ENCODE results near the gene DDAH1. TPM values are rescaled to one million over a fixed set of nuclear protein-coding genes. Genes with fewer than 3 reads are reported as not detected.
A peak's percentile ranks its signal among the peaks of the same experiment; 100 is the strongest.

DDAH1 gene
- total and polyA plus RNA-seq, 2 experiments from 2014 or later, result 29.4 to 41.7 TPM

DNA sequence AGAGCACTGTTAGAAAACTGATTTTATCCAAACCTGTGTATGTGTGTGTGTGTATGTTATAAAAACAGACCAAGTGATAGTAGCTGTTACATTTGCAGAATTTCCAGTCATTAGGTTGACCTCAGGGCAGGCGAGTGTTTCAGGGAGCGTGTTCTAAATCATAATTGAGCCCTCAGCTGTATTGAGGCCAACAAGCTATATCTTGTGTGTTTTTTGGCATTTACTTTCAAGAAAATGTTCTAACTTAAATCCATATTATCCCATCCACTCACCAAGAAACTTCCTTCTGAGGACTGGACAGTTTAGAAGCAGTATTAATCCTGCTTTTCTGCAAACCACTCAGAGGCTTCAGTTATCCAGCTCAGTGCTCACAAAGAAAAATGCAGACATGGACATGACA is 12.0 kb downstream of the DDAH1 start:
- no peak overlapping the region for H3K27ac Mint-ChIP-seq
- Histone ChIP-seq H3K9me2 (ENCODE audit: insufficient read depth) (0 out of 2 replicates have a peak, but pooled peaks cover under 1% of the 10 kb centered on the region), H3F3A (replicated peaks; ENCODE audit: low read depth) (no peaks in the 10 kb centered on the region), H2AFZ (no peak overlapping the region), H3K4me3 (no peak overlapping the region), H3K36me3 (ENCODE audit: insufficient read depth) (no peaks in the 10 kb centered on the region), H3K27ac (ENCODE audit: low read depth) (no peak overlapping the region), H3K4me1 (ENCODE audit: insufficient read depth) (no peaks in the 10 kb centered on the region), H3K27me3 (ENCODE audit: insufficient read depth) (no peaks in the 10 kb centered on the region), H4K20me1 (replicated peaks; ENCODE audit: insufficient read depth) (no peaks in the 10 kb centered on the region), H3K4me2 (no peak overlapping the region), H3K79me2 (replicated peaks; ENCODE audit: insufficient read depth) (0 out of 2 replicates have a peak, but pooled peaks cover 10% of the 10 kb centered on the region)
- no peaks in the 10 kb centered on the region for H3K9me3 Mint-ChIP-seq
- H3K27me3 Mint-ChIP-seq (ENCODE audit: insufficient read depth, low read depth, poor library complexity), result no peaks in the 10 kb centered on the region
- ATAC-seq (no peak), DNase-seq (ENCODE audit: low spot score) (no peak)
- no peak overlapping the region for H3K4me3 Mint-ChIP-seq
- peaks cover 5% of the 10 kb centered on the region for H3K4me1 Mint-ChIP-seq
- no peaks in the 10 kb centered on the region for H3K36me3 Mint-ChIP-seq (ENCODE audit: low read depth)
- no peak for TF ChIP-seq POLR2AphosphoS5 (IDR thresholded peaks at IDR 0.05; ENCODE audit: low read depth)
- TF ChIP-seq EZH2phosphoT487 (IDR thresholded peaks at IDR 0.05; ENCODE audit: unreplicated experiment), result no peak
- TF ChIP-seq, protein P1, sequence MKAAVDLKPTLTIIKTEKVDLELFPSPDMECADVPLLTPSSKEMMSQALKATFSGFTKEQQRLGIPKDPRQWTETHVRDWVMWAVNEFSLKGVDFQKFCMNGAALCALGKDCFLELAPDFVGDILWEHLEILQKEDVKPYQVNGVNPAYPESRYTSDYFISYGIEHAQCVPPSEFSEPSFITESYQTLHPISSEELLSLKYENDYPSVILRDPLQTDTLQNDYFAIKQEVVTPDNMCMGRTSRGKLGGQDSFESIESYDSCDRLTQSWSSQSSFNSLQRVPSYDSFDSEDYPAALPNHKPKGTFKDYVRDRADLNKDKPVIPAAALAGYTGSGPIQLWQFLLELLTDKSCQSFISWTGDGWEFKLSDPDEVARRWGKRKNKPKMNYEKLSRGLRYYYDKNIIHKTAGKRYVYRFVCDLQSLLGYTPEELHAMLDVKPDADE (IDR thresholded peaks at IDR 0.05), result no peak
- no peak for TF ChIP-seq JUNB (IDR thresholded peaks at IDR 0.05; ENCODE audit: unreplicated experiment)

DNA sequence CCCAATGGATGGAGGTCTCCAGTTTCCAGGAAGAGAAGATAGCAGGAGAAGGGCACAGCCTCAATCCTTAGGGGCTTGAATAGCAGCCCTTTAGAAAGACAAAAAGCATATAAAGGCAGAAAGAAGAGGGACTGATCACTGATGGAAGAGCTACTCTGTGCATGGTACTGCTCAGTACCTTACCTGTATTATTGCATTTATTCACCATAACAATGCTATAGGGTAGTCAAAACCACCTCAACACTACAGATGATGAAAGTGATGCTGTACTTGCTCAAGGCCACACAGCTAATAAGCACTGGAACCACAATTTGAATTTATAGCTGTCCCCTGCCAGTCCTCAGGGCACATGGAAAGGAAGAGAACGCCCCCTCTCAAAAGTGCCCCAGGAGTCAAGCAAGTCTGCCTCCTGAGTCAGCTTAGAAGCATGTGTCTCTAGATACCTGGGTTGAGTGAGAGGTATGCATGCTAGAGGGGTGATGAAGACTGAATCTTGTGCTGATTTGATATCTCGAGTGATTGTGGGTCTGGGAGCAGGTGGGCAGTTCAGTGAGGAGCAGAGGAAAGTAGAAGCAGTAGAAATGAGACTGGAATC is 13.6 kb downstream of the DDAH1 start:
- H3K9me3 Mint-ChIP-seq, result no peaks in the 10 kb centered on the region
- TF ChIP-seq, protein P2, sequence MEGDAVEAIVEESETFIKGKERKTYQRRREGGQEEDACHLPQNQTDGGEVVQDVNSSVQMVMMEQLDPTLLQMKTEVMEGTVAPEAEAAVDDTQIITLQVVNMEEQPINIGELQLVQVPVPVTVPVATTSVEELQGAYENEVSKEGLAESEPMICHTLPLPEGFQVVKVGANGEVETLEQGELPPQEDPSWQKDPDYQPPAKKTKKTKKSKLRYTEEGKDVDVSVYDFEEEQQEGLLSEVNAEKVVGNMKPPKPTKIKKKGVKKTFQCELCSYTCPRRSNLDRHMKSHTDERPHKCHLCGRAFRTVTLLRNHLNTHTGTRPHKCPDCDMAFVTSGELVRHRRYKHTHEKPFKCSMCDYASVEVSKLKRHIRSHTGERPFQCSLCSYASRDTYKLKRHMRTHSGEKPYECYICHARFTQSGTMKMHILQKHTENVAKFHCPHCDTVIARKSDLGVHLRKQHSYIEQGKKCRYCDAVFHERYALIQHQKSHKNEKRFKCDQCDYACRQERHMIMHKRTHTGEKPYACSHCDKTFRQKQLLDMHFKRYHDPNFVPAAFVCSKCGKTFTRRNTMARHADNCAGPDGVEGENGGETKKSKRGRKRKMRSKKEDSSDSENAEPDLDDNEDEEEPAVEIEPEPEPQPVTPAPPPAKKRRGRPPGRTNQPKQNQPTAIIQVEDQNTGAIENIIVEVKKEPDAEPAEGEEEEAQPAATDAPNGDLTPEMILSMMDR (conservative IDR thresholded peaks at IDR 0.05; ENCODE audit: low read depth in 2 of 2), result no peak
- TF ChIP-seq STAT1 (IDR thresholded peaks at IDR 0.05; ENCODE audit: unreplicated experiment) (no peak), JUNB (IDR thresholded peaks at IDR 0.05; ENCODE audit: unreplicated experiment) (no peak), POLR2AphosphoS5 (IDR thresholded peaks at IDR 0.05; ENCODE audit: low read depth) (no peak), ZNF331 (CRISPR knock-in tag; IDR thresholded peaks at IDR 0.05; ENCODE audit: low read depth) (no peak), EZH2 (IDR thresholded peaks at IDR 0.05; ENCODE audit: low read depth, unreplicated experiment) (no peak), ZNF114 (CRISPR knock-in tag; IDR thresholded peaks at IDR 0.05) (no peak)
- TF ChIP-seq, protein P3, sequence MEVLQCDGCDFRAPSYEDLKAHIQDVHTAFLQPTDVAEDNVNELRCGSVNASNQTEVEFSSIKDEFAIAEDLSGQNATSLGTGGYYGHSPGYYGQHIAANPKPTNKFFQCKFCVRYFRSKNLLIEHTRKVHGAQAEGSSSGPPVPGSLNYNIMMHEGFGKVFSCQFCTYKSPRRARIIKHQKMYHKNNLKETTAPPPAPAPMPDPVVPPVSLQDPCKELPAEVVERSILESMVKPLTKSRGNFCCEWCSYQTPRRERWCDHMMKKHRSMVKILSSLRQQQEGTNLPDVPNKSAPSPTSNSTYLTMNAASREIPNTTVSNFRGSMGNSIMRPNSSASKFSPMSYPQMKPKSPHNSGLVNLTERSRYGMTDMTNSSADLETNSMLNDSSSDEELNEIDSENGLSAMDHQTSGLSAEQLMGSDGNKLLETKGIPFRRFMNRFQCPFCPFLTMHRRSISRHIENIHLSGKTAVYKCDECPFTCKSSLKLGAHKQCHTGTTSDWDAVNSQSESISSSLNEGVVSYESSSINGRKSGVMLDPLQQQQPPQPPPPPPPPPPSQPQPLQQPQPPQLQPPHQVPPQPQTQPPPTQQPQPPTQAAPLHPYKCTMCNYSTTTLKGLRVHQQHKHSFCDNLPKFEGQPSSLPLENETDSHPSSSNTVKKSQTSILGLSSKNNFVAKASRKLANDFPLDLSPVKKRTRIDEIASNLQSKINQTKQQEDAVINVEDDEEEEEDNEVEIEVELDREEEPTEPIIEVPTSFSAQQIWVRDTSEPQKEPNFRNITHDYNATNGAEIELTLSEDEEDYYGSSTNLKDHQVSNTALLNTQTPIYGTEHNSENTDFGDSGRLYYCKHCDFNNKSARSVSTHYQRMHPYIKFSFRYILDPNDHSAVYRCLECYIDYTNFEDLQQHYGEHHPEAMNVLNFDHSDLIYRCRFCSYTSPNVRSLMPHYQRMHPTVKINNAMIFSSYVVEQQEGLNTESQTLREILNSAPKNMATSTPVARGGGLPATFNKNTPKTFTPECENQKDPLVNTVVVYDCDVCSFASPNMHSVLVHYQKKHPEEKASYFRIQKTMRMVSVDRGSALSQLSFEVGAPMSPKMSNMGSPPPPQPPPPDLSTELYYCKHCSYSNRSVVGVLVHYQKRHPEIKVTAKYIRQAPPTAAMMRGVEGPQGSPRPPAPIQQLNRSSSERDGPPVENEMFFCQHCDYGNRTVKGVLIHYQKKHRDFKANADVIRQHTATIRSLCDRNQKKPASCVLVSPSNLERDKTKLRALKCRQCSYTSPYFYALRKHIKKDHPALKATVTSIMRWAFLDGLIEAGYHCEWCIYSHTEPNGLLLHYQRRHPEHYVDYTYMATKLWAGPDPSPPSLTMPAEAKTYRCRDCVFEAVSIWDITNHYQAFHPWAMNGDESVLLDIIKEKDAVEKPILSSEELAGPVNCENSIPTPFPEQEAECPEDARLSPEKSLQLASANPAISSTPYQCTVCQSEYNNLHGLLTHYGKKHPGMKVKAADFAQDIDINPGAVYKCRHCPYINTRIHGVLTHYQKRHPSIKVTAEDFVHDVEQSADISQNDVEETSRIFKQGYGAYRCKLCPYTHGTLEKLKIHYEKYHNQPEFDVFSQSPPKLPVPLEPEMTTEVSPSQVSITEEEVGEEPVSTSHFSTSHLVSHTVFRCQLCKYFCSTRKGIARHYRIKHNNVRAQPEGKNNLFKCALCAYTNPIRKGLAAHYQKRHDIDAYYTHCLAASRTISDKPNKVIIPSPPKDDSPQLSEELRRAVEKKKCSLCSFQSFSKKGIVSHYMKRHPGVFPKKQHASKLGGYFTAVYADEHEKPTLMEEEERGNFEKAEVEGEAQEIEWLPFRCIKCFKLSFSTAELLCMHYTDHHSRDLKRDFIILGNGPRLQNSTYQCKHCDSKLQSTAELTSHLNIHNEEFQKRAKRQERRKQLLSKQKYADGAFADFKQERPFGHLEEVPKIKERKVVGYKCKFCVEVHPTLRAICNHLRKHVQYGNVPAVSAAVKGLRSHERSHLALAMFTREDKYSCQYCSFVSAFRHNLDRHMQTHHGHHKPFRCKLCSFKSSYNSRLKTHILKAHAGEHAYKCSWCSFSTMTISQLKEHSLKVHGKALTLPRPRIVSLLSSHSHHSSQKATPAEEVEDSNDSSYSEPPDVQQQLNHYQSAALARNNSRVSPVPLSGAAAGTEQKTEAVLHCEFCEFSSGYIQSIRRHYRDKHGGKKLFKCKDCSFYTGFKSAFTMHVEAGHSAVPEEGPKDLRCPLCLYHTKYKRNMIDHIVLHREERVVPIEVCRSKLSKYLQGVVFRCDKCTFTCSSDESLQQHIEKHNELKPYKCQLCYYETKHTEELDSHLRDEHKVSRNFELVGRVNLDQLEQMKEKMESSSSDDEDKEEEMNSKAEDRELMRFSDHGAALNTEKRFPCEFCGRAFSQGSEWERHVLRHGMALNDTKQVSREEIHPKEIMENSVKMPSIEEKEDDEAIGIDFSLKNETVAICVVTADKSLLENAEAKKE (CRISPR knock-in tag; IDR thresholded peaks at IDR 0.05), result no peak

More for the DNA sequence above, 13.6 kb downstream of the DDAH1 start:
- Mint-ChIP-seq H3K27ac (no peak overlapping the region), H3K4me1 (peaks cover 21% of the 10 kb centered on the region), H3K27me3 (ENCODE audit: insufficient read depth, low read depth, poor library complexity) (no peaks in the 10 kb centered on the region), H3K36me3 (ENCODE audit: low read depth) (no peaks in the 10 kb centered on the region), H3K4me3 (no peak overlapping the region)
- peak; percentile 36; the same call in 1 of the 3 replicates for ATAC-seq
- no peak overlapping the region for H3K27ac ChIP-seq (ENCODE audit: low read depth)
- H3K36me3 ChIP-seq (ENCODE audit: insufficient read depth), result no peaks in the 10 kb centered on the region
- H3K4me3 ChIP-seq, result no peak overlapping the region
- no peaks in the 10 kb centered on the region for H4K20me1 ChIP-seq (replicated peaks; ENCODE audit: insufficient read depth)
- H3K79me2 ChIP-seq (replicated peaks; ENCODE audit: insufficient read depth), result 0 out of 2 replicates have a peak, but pooled peaks cover 8% of the 10 kb centered on the region
- H3K4me1 ChIP-seq (ENCODE audit: insufficient read depth), result peaks cover 15% of the 10 kb centered on the region
- no peaks in the 10 kb centered on the region for H3F3A ChIP-seq (replicated peaks; ENCODE audit: low read depth)
- no peaks in the 10 kb centered on the region for H3K27me3 ChIP-seq (ENCODE audit: insufficient read depth)
- H3K9me2 ChIP-seq (ENCODE audit: insufficient read depth), result peaks cover 10% of the 10 kb centered on the region
- H2AFZ ChIP-seq, result no peak overlapping the region
- DNase-seq (ENCODE audit: low spot score), result no peak
- no peak overlapping the region for H3K4me2 ChIP-seq

Measured in GM23338 (cell line).